Choroid plexus epithelial cell (primary cell): ENCODE data around the gene EMP3.

Experiments used
- DNase-seq: peaks from one replicate; pipeline ENCODE4 v3.0.0-alpha.2; 2010; ENCODE audit warnings: low read depth
- H3K4me3 ChIP-seq: 2 replicates; pipeline ENCODE4 v1.5.1; 2011; ENCODE audit warnings: low read depth, mild to moderate bottlenecking, control low read depth, low read length, moderate library complexity
- CTCF ChIP-seq: conservative IDR thresholded peaks from 2 replicates; pipeline ENCODE4 v1.5.1; 2011; ENCODE audit warnings: low read depth, mild to moderate bottlenecking, control low read depth, inconsistent platforms, low read length, moderate library complexity

The EMP3 gene

GRCh38 chr19:48325265-48325910 lies at the start of gene EMP3:
Gene EMP3 (plus strand): TSS chr19:48325552. CDS start chr19:48326845, 1,293 bp downstream.
- H3K4me3 ChIP-seq, result peak within 1 kb of the TSS; percentile 74
- TF ChIP-seq CTCF, result no peak

GRCh38 chr19:48279747-48280146 lies 45.6 kb upstream of the EMP3 start:
- no peak overlapping the region for H3K4me3 ChIP-seq
- DNase-seq, result no peak
- TF ChIP-seq CTCF, result no peak

More at GRCh38 chr19:48325265-48325910, at the start of gene EMP3:
- peak; percentile 96 for DNase-seq

- no peak for TF ChIP-seq CTCF
- H3K4me3 ChIP-seq, result no peak overlapping the region
- DNase-seq, result peak; percentile 94
Measured at GRCh38 chr19:48283908-48284307, 41.4 kb upstream of the EMP3 start.

GRCh38 chr19:48284896-48285295 lies 40.5 kb upstream of the EMP3 start:
- no peak for TF ChIP-seq CTCF
- no peak overlapping the region for H3K4me3 ChIP-seq
- DNase-seq, result peak; percentile 53

GRCh38 chr19:48287748-48288147 lies 37.6 kb upstream of the EMP3 start:
- H3K4me3 ChIP-seq, result no peak overlapping the region
- no peak for DNase-seq
- TF ChIP-seq CTCF, result no peak

GRCh38 chr19:48290401-48290770 lies 35.0 kb upstream of the EMP3 start:
- peak; percentile 43 for TF ChIP-seq CTCF
- peak; percentile 72 for DNase-seq
- H3K4me3 ChIP-seq, result peak overlapping the region; percentile 54
